ENCODE results near the gene PDE11A. TPM values are rescaled to one million over a fixed set of nuclear protein-coding genes. Genes with fewer than 3 reads are reported as not detected.

PDE11A gene
- total and polyA plus RNA-seq, 2 of the 8 experiments (the other 6 are each of a cell fraction or from before 2014, with no cell fraction given) = 0.19 to 0.23 TPM

GRCh38 chr2:177610813-177611212, 461.8 kb downstream of the PDE11A start:
- no peaks in the 10 kb centered on the region for H3K36me3 ChIP-seq (ENCODE audit: control insufficient read depth in 2 of 4, insufficient read depth in 4 of 4, low read length in 3 of 4)
- H3K4me1 ChIP-seq (replicated peaks in 1 of 4; ENCODE audit: control insufficient read depth in 3 of 4, insufficient read depth in 4 of 4, low read length in 3 of 4) = peaks cover 0 to 2% (median 0%) of the 10 kb centered on the region in 4 experiments; a peak in 1 of 7 replicates
- H3K23me2 ChIP-seq (ENCODE audit: low read depth, low read length) = no peaks in the 10 kb centered on the region
- no peak overlapping the region for H2BK120ac ChIP-seq (replicated peaks; ENCODE audit: low read depth, low read length)
- H3K4me3 ChIP-seq (ENCODE audit: extremely low read depth in 1 of 4, insufficient read depth in 2 of 4, low read depth in 3 of 4, low read length in 4 of 4) = no peak overlapping the region
- H4K20me1 ChIP-seq (replicated peaks in 1 of 2; ENCODE audit: control insufficient read depth in 1 of 2, insufficient read depth in 2 of 2, low read length in 2 of 2) = no peaks in the 10 kb centered on the region
- no peaks in the 10 kb centered on the region for H3K79me1 ChIP-seq (ENCODE audit: low read depth, low read length)
- H4K91ac ChIP-seq (replicated peaks; ENCODE audit: insufficient read length, low read length) = no peak overlapping the region
- no peak overlapping the region for H3K14ac ChIP-seq (ENCODE audit: insufficient read length)
- H3K9ac ChIP-seq (replicated peaks in 1 of 4; ENCODE audit: extremely low read depth in 1 of 4, low read depth in 3 of 4, low read length in 3 of 4) = no peak overlapping the region
- FAIRE-seq (no peak), DNase-seq (ENCODE audit: low read depth in 1 of 2, low spot score in 2 of 2) (no peak)
- POLR2A ChIA-PET (ENCODE audit: partially characterized antibody) = no interaction called here
- H2AK5ac ChIP-seq (ENCODE audit: low read depth, low read length) = no peak overlapping the region
- no peak overlapping the region for H2BK12ac ChIP-seq (ENCODE audit: low read depth, low read length)
- H2BK5ac ChIP-seq (ENCODE audit: low read depth, low read length) = no peak overlapping the region
- no peak overlapping the region for H4K8ac ChIP-seq (ENCODE audit: extremely low read depth, insufficient read depth, low read length)
- no peak overlapping the region for H2BK20ac ChIP-seq (ENCODE audit: low read length)
- CTCF ChIA-PET (ENCODE audit: partially characterized antibody) = interaction anchor here (1.2 to 1.4 kb wide), 2 partner anchors 9 to 119 kb away, joined by 3 to 8 read pairs; no protein-coding TSS in a partner anchor
- H3K27me3 ChIP-seq (replicated peaks in 1 of 4; ENCODE audit: control insufficient read depth in 3 of 4, extremely low read depth in 1 of 4, insufficient read depth in 3 of 4, low read length in 3 of 4) = no peaks in the 10 kb centered on the region
- no peak overlapping the region for H3K27ac ChIP-seq (ENCODE audit: low read depth, low read length)
- no peaks in the 10 kb centered on the region for H3K9me3 ChIP-seq (ENCODE audit: insufficient read depth in 2 of 2, low read depth in 1 of 2, low read length in 1 of 2)
- no peak overlapping the region for H3K18ac ChIP-seq (ENCODE audit: extremely low read depth, low read length)
- no peak overlapping the region for H3K56ac ChIP-seq (replicated peaks; ENCODE audit: insufficient read length, low read depth, low read length)
- H2AFZ ChIP-seq (ENCODE audit: low read length) = no peak overlapping the region
- H3K23ac ChIP-seq (ENCODE audit: insufficient read length) = no peak overlapping the region
- no peak overlapping the region for H4K5ac ChIP-seq (ENCODE audit: insufficient read length, low read depth, low read length)
- WGBS, 2 experiments (ENCODE audit: extremely low coverage in 1 of 2, insufficient coverage in 1 of 2, insufficient read length in 1 of 2, insufficient replicate concordance in 2 of 2, low coverage in 1 of 2, low lambda C conversion rate in 2 of 2, missing lambda C conversion rate in 1 of 2) = 91% methylated on average over 1 of the region's 1 CpG; no CpG with 5 or more reads in 1 of the 2 experiments
- no peak overlapping the region for H2BK15ac ChIP-seq (ENCODE audit: low read length)
- no peak overlapping the region for H3K4me2 ChIP-seq (ENCODE audit: insufficient read depth in 1 of 2, low read depth in 2 of 2, low read length in 2 of 2)
- H3K4ac ChIP-seq (replicated peaks; ENCODE audit: insufficient read length, low read depth, low read length) = no peak overlapping the region
- no peaks in the 10 kb centered on the region for H3K79me2 ChIP-seq (ENCODE audit: control insufficient read depth in 1 of 2, insufficient read depth in 2 of 2, low read length in 2 of 2)
- TF ChIP-seq SP1 (IDR thresholded peaks at IDR 0.05; ENCODE audit: low read depth, low read length) (no peak), CTBP2 (IDR thresholded peaks at IDR 0.05; ENCODE audit: borderline replicate concordance, insufficient read depth, insufficient read length, low read length) (no peak), CREB1 (IDR thresholded peaks at IDR 0.05) (no peak), TCF12 (IDR thresholded peaks at IDR 0.05; ENCODE audit: low read depth, low read length) (no peak), RAD21 (IDR thresholded peaks at IDR 0.05 in 1 of 2, conservative IDR thresholded peaks at IDR 0.05 in 1 of 2; ENCODE audit: low read depth in 2 of 2, low read length in 2 of 2) (no peak), MAX (IDR thresholded peaks at IDR 0.05) (no peak), FOSL1 (IDR thresholded peaks at IDR 0.05; ENCODE audit: insufficient read depth, low read depth, low read length) (no peak), EZH2 (IDR thresholded peaks at IDR 0.05; ENCODE audit: low read depth, low read length, severe bottlenecking) (no peak), SRF (IDR thresholded peaks at IDR 0.05; ENCODE audit: low read depth, low read length) (no peak), SIN3A (conservative IDR thresholded peaks at IDR 0.05 in 1 of 2, IDR thresholded peaks at IDR 0.05 in 1 of 2; ENCODE audit: low read depth in 1 of 2, low read length in 2 of 2) (no peak), EGR1 (IDR thresholded peaks at IDR 0.05; ENCODE audit: borderline replicate concordance, low read depth, low read length) (no peak), CBX5 (IDR thresholded peaks at IDR 0.05; ENCODE audit: low read depth, low read length) (no peak)
- TF ChIP-seq, protein P1, sequence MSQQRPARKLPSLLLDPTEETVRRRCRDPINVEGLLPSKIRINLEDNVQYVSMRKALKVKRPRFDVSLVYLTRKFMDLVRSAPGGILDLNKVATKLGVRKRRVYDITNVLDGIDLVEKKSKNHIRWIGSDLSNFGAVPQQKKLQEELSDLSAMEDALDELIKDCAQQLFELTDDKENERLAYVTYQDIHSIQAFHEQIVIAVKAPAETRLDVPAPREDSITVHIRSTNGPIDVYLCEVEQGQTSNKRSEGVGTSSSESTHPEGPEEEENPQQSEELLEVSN (IDR thresholded peaks at IDR 0.05) = no peak

Data from H1 (cell line).